ENCODE data around the gene BIRC5. TPM values are rescaled to one million over a fixed set of nuclear protein-coding genes. Genes with fewer than 3 reads are reported as not detected.

The BIRC5 gene
- polyA plus RNA-seq, 1 donor (not counting 4 experiments of a cell fraction or from before 2014, with no cell fraction given) = 11.5 TPM

DNA sequence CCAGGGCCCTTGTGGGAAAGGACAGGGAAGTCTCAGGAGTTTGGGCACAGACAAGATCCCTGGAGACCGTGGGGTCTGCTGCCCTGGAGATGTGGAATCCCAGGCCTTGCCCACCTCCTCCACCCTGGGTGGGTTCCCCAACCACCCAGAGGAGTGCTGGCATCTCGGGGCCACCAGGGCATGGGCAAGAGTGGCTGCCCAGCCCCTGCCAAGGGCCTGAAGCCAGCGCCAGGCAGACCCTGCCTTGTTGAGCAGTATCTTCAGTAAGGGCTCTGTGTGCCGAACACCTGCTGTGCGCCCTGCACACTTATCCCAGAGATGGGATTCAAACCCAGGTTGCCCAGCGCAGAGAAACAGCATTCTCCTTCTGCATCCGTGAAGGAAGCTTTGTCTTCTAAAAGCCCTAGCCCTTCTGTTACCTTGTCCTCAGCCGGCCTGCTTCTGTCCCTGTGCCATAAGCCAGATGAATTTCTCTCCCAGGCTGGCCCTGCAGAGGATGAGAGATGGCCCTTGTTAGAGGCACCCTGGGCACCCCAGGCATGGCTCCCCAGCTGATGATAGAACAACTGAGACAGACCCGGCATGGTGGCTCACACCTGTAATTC, 49.8 kb downstream of the BIRC5 start:
- Histone ChIP-seq H3K9me1 (ENCODE audit: control insufficient read depth, extremely low read depth, insufficient read depth, low read length) (no peaks in the 10 kb centered on the region), H3K9me3 (ENCODE audit: control insufficient read depth, low read depth, low read length) (no peaks in the 10 kb centered on the region), H2AFZ (ENCODE audit: control insufficient read depth, low read length) (no peak overlapping the region), H3K4me2 (ENCODE audit: control insufficient read depth, extremely low read depth, insufficient read depth, low read depth, low read length) (no peak overlapping the region), H3K4me1 (ENCODE audit: control insufficient read depth, extremely low read depth, insufficient read depth, low read length) (no peaks in the 10 kb centered on the region), H3K4me3 (ENCODE audit: control insufficient read depth in 2 of 3, extremely low read depth in 1 of 3, insufficient read depth in 2 of 3, low read depth in 1 of 3, low read length in 3 of 3) (no peak overlapping the region), H3K27ac (ENCODE audit: control insufficient read depth, insufficient read depth, low read length) (no peak overlapping the region), H4K20me1 (ENCODE audit: control insufficient read depth, extremely low read depth, insufficient read depth, low read length) (peaks cover 2% of the 10 kb centered on the region), H3K36me3 (ENCODE audit: control insufficient read depth in 2 of 2, extremely low read depth in 1 of 2, insufficient read depth in 2 of 2, low read length in 2 of 2) (no peaks in the 10 kb centered on the region), H3K79me2 (ENCODE audit: control insufficient read depth, insufficient read depth, low read length) (no peaks in the 10 kb centered on the region), H3K27me3 (ENCODE audit: control insufficient read depth, extremely low read depth, insufficient read depth, low read length) (peaks cover 17% of the 10 kb centered on the region), H3K9ac (ENCODE audit: control insufficient read depth, extremely low read depth, insufficient read depth, low read length) (no peak overlapping the region)
- dilution Hi-C loops (cut with MboI; ENCODE audit: extremely low pct_ligation_motif_present, low sequenced_read_pairs) = no loop called here
- DNase-seq (ENCODE audit: low read depth, low spot score) = no peak
- no peak for TF ChIP-seq EZH2 (IDR thresholded peaks at IDR 0.05; ENCODE audit: low read length)
- TF ChIP-seq, protein P1, sequence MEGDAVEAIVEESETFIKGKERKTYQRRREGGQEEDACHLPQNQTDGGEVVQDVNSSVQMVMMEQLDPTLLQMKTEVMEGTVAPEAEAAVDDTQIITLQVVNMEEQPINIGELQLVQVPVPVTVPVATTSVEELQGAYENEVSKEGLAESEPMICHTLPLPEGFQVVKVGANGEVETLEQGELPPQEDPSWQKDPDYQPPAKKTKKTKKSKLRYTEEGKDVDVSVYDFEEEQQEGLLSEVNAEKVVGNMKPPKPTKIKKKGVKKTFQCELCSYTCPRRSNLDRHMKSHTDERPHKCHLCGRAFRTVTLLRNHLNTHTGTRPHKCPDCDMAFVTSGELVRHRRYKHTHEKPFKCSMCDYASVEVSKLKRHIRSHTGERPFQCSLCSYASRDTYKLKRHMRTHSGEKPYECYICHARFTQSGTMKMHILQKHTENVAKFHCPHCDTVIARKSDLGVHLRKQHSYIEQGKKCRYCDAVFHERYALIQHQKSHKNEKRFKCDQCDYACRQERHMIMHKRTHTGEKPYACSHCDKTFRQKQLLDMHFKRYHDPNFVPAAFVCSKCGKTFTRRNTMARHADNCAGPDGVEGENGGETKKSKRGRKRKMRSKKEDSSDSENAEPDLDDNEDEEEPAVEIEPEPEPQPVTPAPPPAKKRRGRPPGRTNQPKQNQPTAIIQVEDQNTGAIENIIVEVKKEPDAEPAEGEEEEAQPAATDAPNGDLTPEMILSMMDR (optimal IDR thresholded peaks at IDR 0.05 in 1 of 3, IDR thresholded peaks at IDR 0.05 in 1 of 3, conservative IDR thresholded peaks at IDR 0.05 in 1 of 3; ENCODE audit: extremely low read depth in 1 of 3, insufficient read depth in 2 of 3, low read length in 3 of 3) = no peak
- no peak for FAIRE-seq

DNA sequence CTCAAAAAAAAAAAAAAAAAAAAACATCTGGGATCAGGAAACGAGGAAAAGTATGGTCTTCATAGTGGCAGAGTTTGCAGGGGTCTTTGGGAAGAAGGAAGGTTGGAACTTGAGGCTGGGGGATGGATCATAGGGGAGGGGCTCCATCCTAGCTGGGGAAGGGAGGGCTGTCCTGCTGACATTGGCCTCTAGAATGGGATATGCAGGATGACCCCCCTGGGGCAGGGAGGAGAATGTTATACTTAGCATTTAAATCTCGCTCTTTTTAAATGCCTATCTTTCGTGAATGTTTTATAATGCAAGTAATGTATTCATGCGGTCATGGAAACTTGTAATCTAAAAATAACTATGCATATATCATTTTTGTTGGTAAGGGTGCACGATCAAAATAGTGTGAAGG, 50.5 kb downstream of the BIRC5 start:
- Histone ChIP-seq H3K9ac (ENCODE audit: control insufficient read depth, extremely low read depth, insufficient read depth, low read length) (no peak overlapping the region), H4K20me1 (ENCODE audit: control insufficient read depth, extremely low read depth, insufficient read depth, low read length) (peaks cover 2% of the 10 kb centered on the region), H3K4me3 (ENCODE audit: control insufficient read depth in 2 of 3, extremely low read depth in 1 of 3, insufficient read depth in 2 of 3, low read depth in 1 of 3, low read length in 3 of 3) (no peak overlapping the region), H3K9me3 (ENCODE audit: control insufficient read depth, low read depth, low read length) (no peaks in the 10 kb centered on the region), H3K4me1 (ENCODE audit: control insufficient read depth, extremely low read depth, insufficient read depth, low read length) (no peaks in the 10 kb centered on the region), H3K27me3 (ENCODE audit: control insufficient read depth, extremely low read depth, insufficient read depth, low read length) (peaks cover 21% of the 10 kb centered on the region), H3K36me3 (ENCODE audit: control insufficient read depth in 2 of 2, extremely low read depth in 1 of 2, insufficient read depth in 2 of 2, low read length in 2 of 2) (no peaks in the 10 kb centered on the region), H3K9me1 (ENCODE audit: control insufficient read depth, extremely low read depth, insufficient read depth, low read length) (no peaks in the 10 kb centered on the region), H3K79me2 (ENCODE audit: control insufficient read depth, insufficient read depth, low read length) (no peaks in the 10 kb centered on the region), H3K27ac (ENCODE audit: control insufficient read depth, insufficient read depth, low read length) (no peak overlapping the region), H3K4me2 (ENCODE audit: control insufficient read depth, extremely low read depth, insufficient read depth, low read depth, low read length) (no peak overlapping the region), H2AFZ (ENCODE audit: control insufficient read depth, low read length) (no peak overlapping the region)
- TF ChIP-seq, protein P1 (optimal IDR thresholded peaks at IDR 0.05 in 1 of 3, IDR thresholded peaks at IDR 0.05 in 1 of 3, conservative IDR thresholded peaks at IDR 0.05 in 1 of 3; ENCODE audit: extremely low read depth in 1 of 3, insufficient read depth in 2 of 3, low read length in 3 of 3) = no peak
- TF ChIP-seq EZH2 (IDR thresholded peaks at IDR 0.05; ENCODE audit: low read length) = no peak
- FAIRE-seq = no peak
- DNase-seq (ENCODE audit: low read depth, low spot score) = no peak
- dilution Hi-C loops (cut with MboI; ENCODE audit: extremely low pct_ligation_motif_present, low sequenced_read_pairs) = no loop called here

All from keratinocyte (primary cell).